Tibial artery (tissue), 4 donors: ENCODE measurements around the gene GABRA5.

Experiments used
- DNase-seq, 2 donors: peaks; one replicate each; pipeline ENCODE4 v3.0.0-alpha.2; 2019
- H3K27ac ChIP-seq, 2 donors: fragments of 200-600 bp; sonication (generic) in 1 of 2; 1 replicate in 1 of 2; 2 replicates in 1 of 2; pipeline ENCODE4 v1.5.1; 2018 to 2019; ENCODE audit warnings: mild to moderate bottlenecking in 1 of 2
- H3K27me3 ChIP-seq, 2 donors: fragments of 200-600 bp; sonication (generic) in 1 of 2; one replicate each; pipeline versions ENCODE4 v1.5.1 to v1.6.0; 2016 to 2019
- H3K36me3 ChIP-seq, 3 donors: fragments of 200-600 bp; sonication (generic) in 2 of 3; one replicate each; pipeline ENCODE4 v1.5.1; 2016 to 2019; ENCODE audit warnings: mild to moderate bottlenecking in 2 of 3
- H3K4me1 ChIP-seq, 4 donors: fragments of 200-600 bp; sonication (generic) in 2 of 4; 1 replicate in 3 of 4; 2 replicates in 1 of 4; pipeline ENCODE4 v1.5.1; 2016 to 2019
- H3K4me3 ChIP-seq, 2 donors: fragments of 200-600 bp; sonication (generic) in 1 of 2; 1 replicate in 1 of 2; 2 replicates in 1 of 2; pipeline ENCODE4 v1.5.1; 2018 to 2019; ENCODE audit warnings: mild to moderate bottlenecking in 2 of 2
- H3K9me3 ChIP-seq, 3 donors: fragments of 200-600 bp; sonication (generic) in 1 of 3; one replicate each; pipeline ENCODE4 v1.5.1; 2016 to 2019
- CTCF ChIP-seq, 2 experiments: fragments of 200-600 bp in 1 of 2; fragments of 450-650 bp in 1 of 2; IDR thresholded peaks; one replicate each; pipeline ENCODE4 v1.5.1; 2017 to 2019; ENCODE audit warnings: antibody characterized with exemption in 2 of 2, mild to moderate bottlenecking in 1 of 2, moderate library complexity in 1 of 2
- intact Hi-C: fragments of 100-400 bp; cut with DNase I; formaldehyde crosslinking; loops from one replicate; pipeline ENCODE4 v1.15.0; 2023; ENCODE audit warnings: low total_unique reads

The GABRA5 gene

GRCh38 chr15:26981492-26981891 lies 114.6 kb downstream of the GABRA5 start:
- DNase-seq, result no peak
- Histone ChIP-seq H3K4me3 (no peak overlapping the region), H3K27me3 (no peaks in the 10 kb centered on the region), H3K27ac (no peak overlapping the region), H3K36me3 (no peaks in the 10 kb centered on the region), H3K4me1 (no peaks in the 10 kb centered on the region), H3K9me3 (no peaks in the 10 kb centered on the region)
- no peak for TF ChIP-seq CTCF (IDR thresholded peaks at IDR 0.05)
- intact Hi-C loops, result no loop called here

GRCh38 chr15:26983822-26984221 lies 117.0 kb downstream of the GABRA5 start:
- intact Hi-C loops, result no loop called here

GRCh38 chr15:26985050-26985449 lies 118.2 kb downstream of the GABRA5 start:
- DNase-seq, result no peak
- intact Hi-C loops, result no loop called here
- TF ChIP-seq CTCF (IDR thresholded peaks at IDR 0.05), result no peak
- H3K27me3 ChIP-seq, result no peaks in the 10 kb centered on the region
- H3K4me3 ChIP-seq, result no peak overlapping the region
- H3K27ac ChIP-seq, result no peak overlapping the region
- H3K4me1 ChIP-seq, result no peaks in the 10 kb centered on the region
- no peaks in the 10 kb centered on the region for H3K9me3 ChIP-seq
- no peaks in the 10 kb centered on the region for H3K36me3 ChIP-seq

More at GRCh38 chr15:26983822-26984221, 117.0 kb downstream of the GABRA5 start:
- TF ChIP-seq CTCF (IDR thresholded peaks at IDR 0.05), result no peak
- no peak for DNase-seq
- no peak overlapping the region for H3K27ac ChIP-seq
- H3K4me1 ChIP-seq, result no peaks in the 10 kb centered on the region
- no peak overlapping the region for H3K4me3 ChIP-seq
- no peaks in the 10 kb centered on the region for H3K36me3 ChIP-seq
- H3K27me3 ChIP-seq, result no peaks in the 10 kb centered on the region
- H3K9me3 ChIP-seq, result no peaks in the 10 kb centered on the region

GRCh38 chr15:26996250-26996649 lies 129.4 kb downstream of the GABRA5 start:
- Histone ChIP-seq H3K9me3 (peaks cover 0 to 8% (median 4%) of the 10 kb centered on the region in 3 donors), H3K36me3 (no peaks in the 10 kb centered on the region), H3K4me3 (no peak overlapping the region), H3K27me3 (no peaks in the 10 kb centered on the region), H3K27ac (no peak overlapping the region), H3K4me1 (no peaks in the 10 kb centered on the region)
- no peak for DNase-seq
- intact Hi-C loops, result loop anchor here (10.0 kb wide), 1 partner anchor 91 kb away; no protein-coding TSS in a partner anchor
- TF ChIP-seq CTCF (IDR thresholded peaks at IDR 0.05), result no peak
